Central memory CD4-positive, alpha-beta T cell (primary cell): Measurements from ENCODE around the gene GAGE12G.
"Not testable (repeated sequence)": the region's sequence is repeated elsewhere in the genome, so short reads cannot be mapped to it uniquely, and the experiment has no call there.

Experiments
- DNase-seq: peaks from one replicate; pipeline ENCODE4 v3.0.0; 2022
- total RNA-seq, 3 experiments: gene quantifications; one replicate each; lab custom pipeline; 2026; lab: John Stamatoyannopoulos, UW

Gene GAGE12G
- total RNA-seq, result 0 reads per million in 3 experiments

GRCh38 chrX:49570100-49570499 is at the start of gene GAGE12G:
TSS of gene GAGE12G (plus strand) at chrX:49570400. CDS start at chrX:49571555, 1,155 bp downstream.
- not testable (repeated sequence) for DNase-seq

GRCh38 chrX:49531877-49532276 is 38.3 kb upstream of the GAGE12G start, which contains the start of gene GAGE12C:
TSS of gene GAGE12C (plus strand) at chrX:49532177. CDS start at chrX:49533332, 1,155 bp downstream.
- DNase-seq, result not testable (repeated sequence)

- not testable (repeated sequence) for DNase-seq
Measured at GRCh38 chrX:49541433-49541832, 28.8 kb upstream of the GAGE12G start, which contains the start of gene GAGE12D. TSS of gene GAGE12D (plus strand) at chrX:49541733. CDS start at chrX:49542888, 1,155 bp downstream.

GRCh38 chrX:49550989-49551388 is 19.2 kb upstream of the GAGE12G start, which contains the start of gene GAGE12E:
TSS of gene GAGE12E (plus strand) at chrX:49551289. CDS start at chrX:49552444, 1,155 bp downstream.
- DNase-seq, result not testable (repeated sequence)

- DNase-seq, result not testable (repeated sequence)
Measured at GRCh38 chrX:49560542-49560941, 9.7 kb upstream of the GAGE12G start, which contains the start of gene GAGE12F. TSS of gene GAGE12F (plus strand) at chrX:49560842. CDS start at chrX:49561997, 1,155 bp downstream.

- not testable (repeated sequence) for DNase-seq
Measured at GRCh38 chrX:49568728-49569127, 1.5 kb upstream of the GAGE12G start.

GRCh38 chrX:49569152-49569551 is 1.0 kb upstream of the GAGE12G start:
- not testable (repeated sequence) for DNase-seq

GRCh38 chrX:49579649-49580048 is 9.4 kb downstream of the GAGE12G start, which contains the start of gene GAGE12H:
TSS of gene GAGE12H (plus strand) at chrX:49579949. CDS start at chrX:49581104, 1,155 bp downstream.
- not testable (repeated sequence) for DNase-seq

GRCh38 chrX:49589196-49589595 is 19.0 kb downstream of the GAGE12G start, which contains the start of gene GAGE2A:
TSS of gene GAGE2A (plus strand) at chrX:49589496. CDS start at chrX:49590651, 1,155 bp downstream.
- DNase-seq, result not testable (repeated sequence)

GRCh38 chrX:49589769-49590478 is 19.7 kb downstream of the GAGE12G start:
- DNase-seq, result not testable (repeated sequence)

GRCh38 chrX:49590488-49590887 is 20.3 kb downstream of the GAGE12G start:
- DNase-seq, result not testable (repeated sequence)

- DNase-seq, result not testable (repeated sequence)
Measured at GRCh38 chrX:49598720-49599119, 28.5 kb downstream of the GAGE12G start, which contains the start of gene GAGE1. TSS of gene GAGE1 (plus strand) at chrX:49599020. CDS start at chrX:49600175, 1,155 bp downstream.

GRCh38 chrX:49610718-49611310 is 40.6 kb downstream of the GAGE12G start:
- DNase-seq, result no peak

- DNase-seq, result no peak
Measured at GRCh38 chrX:49618574-49618973, 48.4 kb downstream of the GAGE12G start.
